ENCODE data around the gene IQCK.

Gene IQCK

GRCh38 chr16:19853132-19853741 lies 135.2 kb downstream of the IQCK start:
- Histone ChIP-seq H3K27ac (no peak overlapping the region), H3K9ac (no peak overlapping the region), H4K20me1 (no peaks in the 10 kb centered on the region), H3K4me2 (no peak overlapping the region), H3K36me3 (no peaks in the 10 kb centered on the region), H3K27me3 (no peaks in the 10 kb centered on the region), H3K4me1 (peaks cover 6% of the 10 kb centered on the region; the same call in 1 of the 2 replicates), H3K9me3 (no peaks in the 10 kb centered on the region), H3K4me3 (no peak overlapping the region)
- TF ChIP-seq Cebpa-rat (IDR thresholded peaks at IDR 0.05) = no peak

- Histone ChIP-seq H3K4me1 (peaks cover 6% of the 10 kb centered on the region; the same call in 1 of the 2 replicates), H3K9me3 (no peaks in the 10 kb centered on the region), H3K4me2 (no peak overlapping the region), H3K27me3 (no peaks in the 10 kb centered on the region), H3K36me3 (no peaks in the 10 kb centered on the region), H3K4me3 (no peak overlapping the region), H3K9ac (no peak overlapping the region), H3K27ac (no peak overlapping the region), H4K20me1 (no peaks in the 10 kb centered on the region)
- TF ChIP-seq Cebpa-rat (IDR thresholded peaks at IDR 0.05) = no peak
These were observed 135.9 kb downstream of the IQCK start for GRCh38 chr16:19853742-19854542.

- Histone ChIP-seq H3K4me1 (peaks cover 6% of the 10 kb centered on the region; the same call in 1 of the 2 replicates), H3K27me3 (no peaks in the 10 kb centered on the region), H3K36me3 (no peaks in the 10 kb centered on the region), H3K9me3 (no peaks in the 10 kb centered on the region), H3K4me3 (no peak overlapping the region), H4K20me1 (no peaks in the 10 kb centered on the region), H3K9ac (no peak overlapping the region), H3K4me2 (no peak overlapping the region), H3K27ac (no peak overlapping the region)
- TF ChIP-seq Cebpa-rat (IDR thresholded peaks at IDR 0.05) = no peak
These were observed 136.4 kb downstream of the IQCK start for GRCh38 chr16:19854543-19854876.

- H4K20me1 ChIP-seq = no peaks in the 10 kb centered on the region
- H3K4me1 ChIP-seq = peaks cover 6% of the 10 kb centered on the region; the same call in 1 of the 2 replicates
- no peaks in the 10 kb centered on the region for H3K9me3 ChIP-seq
- H3K9ac ChIP-seq = no peak overlapping the region
- H3K4me2 ChIP-seq = no peak overlapping the region
- H3K4me3 ChIP-seq = no peak overlapping the region
- no peaks in the 10 kb centered on the region for H3K36me3 ChIP-seq
- TF ChIP-seq Cebpa-rat (IDR thresholded peaks at IDR 0.05) = no peak
- H3K27me3 ChIP-seq = no peaks in the 10 kb centered on the region
- no peak overlapping the region for H3K27ac ChIP-seq
These were observed 138.0 kb downstream of the IQCK start for GRCh38 chr16:19856120-19856519.

- H3K4me1 ChIP-seq = peaks cover 6% of the 10 kb centered on the region; the same call in 1 of the 2 replicates
These were observed 139.7 kb downstream of the IQCK start for GRCh38 chr16:19857593-19858339.

GRCh38 chr16:19858340-19859018 lies 140.4 kb downstream of the IQCK start:
- Histone ChIP-seq H3K9me3 (no peaks in the 10 kb centered on the region), H3K4me1 (peaks cover 6% of the 10 kb centered on the region; the same call in 1 of the 2 replicates), H3K27me3 (no peaks in the 10 kb centered on the region), H3K4me3 (no peak overlapping the region), H3K27ac (no peak overlapping the region), H3K4me2 (no peak overlapping the region), H3K9ac (no peak overlapping the region), H3K36me3 (no peaks in the 10 kb centered on the region), H4K20me1 (no peaks in the 10 kb centered on the region)
- no peak for TF ChIP-seq Cebpa-rat (IDR thresholded peaks at IDR 0.05)

More at GRCh38 chr16:19857593-19858339, 139.7 kb downstream of the IQCK start:
- no peak for TF ChIP-seq Cebpa-rat (IDR thresholded peaks at IDR 0.05)
- no peak overlapping the region for H3K4me3 ChIP-seq
- no peaks in the 10 kb centered on the region for H3K9me3 ChIP-seq
- H3K36me3 ChIP-seq = no peaks in the 10 kb centered on the region
- no peak overlapping the region for H3K27ac ChIP-seq
- H3K4me2 ChIP-seq = no peak overlapping the region
- no peaks in the 10 kb centered on the region for H4K20me1 ChIP-seq
- no peaks in the 10 kb centered on the region for H3K27me3 ChIP-seq
- H3K9ac ChIP-seq = no peak overlapping the region

- H3K36me3 ChIP-seq = no peaks in the 10 kb centered on the region
- H3K4me2 ChIP-seq = no peak overlapping the region
- H3K9me3 ChIP-seq = no peaks in the 10 kb centered on the region
- H3K9ac ChIP-seq = no peak overlapping the region
- H3K27me3 ChIP-seq = no peaks in the 10 kb centered on the region
- no peak overlapping the region for H3K4me3 ChIP-seq
- no peak overlapping the region for H3K27ac ChIP-seq
- H3K4me1 ChIP-seq = peaks cover 5% of the 10 kb centered on the region; the same call in 1 of the 2 replicates
- TF ChIP-seq Cebpa-rat (IDR thresholded peaks at IDR 0.05) = no peak
- H4K20me1 ChIP-seq = no peaks in the 10 kb centered on the region
These were observed 141.1 kb downstream of the IQCK start for GRCh38 chr16:19859166-19859565.

- H4K20me1 ChIP-seq = no peaks in the 10 kb centered on the region
- H3K27ac ChIP-seq = no peak overlapping the region
- H3K4me2 ChIP-seq = no peak overlapping the region
- H3K27me3 ChIP-seq = no peaks in the 10 kb centered on the region
- no peak overlapping the region for H3K4me3 ChIP-seq
- H3K36me3 ChIP-seq = no peaks in the 10 kb centered on the region
- no peak for TF ChIP-seq Cebpa-rat (IDR thresholded peaks at IDR 0.05)
- H3K9ac ChIP-seq = no peak overlapping the region
- H3K9me3 ChIP-seq = no peaks in the 10 kb centered on the region
- H3K4me1 ChIP-seq = peaks cover under 1% of the 10 kb centered on the region; the same call in 1 of the 2 replicates
These were observed 141.5 kb downstream of the IQCK start for GRCh38 chr16:19859603-19860002.

GRCh38 chr16:19860166-19861041 lies 142.3 kb downstream of the IQCK start:
- no peak for TF ChIP-seq Cebpa-rat (IDR thresholded peaks at IDR 0.05)
- H3K4me3 ChIP-seq = no peak overlapping the region
- no peaks in the 10 kb centered on the region for H3K27me3 ChIP-seq
- no peaks in the 10 kb centered on the region for H3K36me3 ChIP-seq
- no peak overlapping the region for H3K27ac ChIP-seq
- no peak overlapping the region for H3K4me2 ChIP-seq
- no peak overlapping the region for H3K9ac ChIP-seq
- H3K9me3 ChIP-seq = no peaks in the 10 kb centered on the region
- H4K20me1 ChIP-seq = no peaks in the 10 kb centered on the region
- no peaks in the 10 kb centered on the region for H3K4me1 ChIP-seq

Measured in BLaER1 (cell line).